MV-4-11 (cell line): ENCODE data around the gene ADK.
"Not testable (repeated sequence)": the region's sequence is repeated elsewhere in the genome, so short reads cannot be mapped to it uniquely, and the experiment has no call there.

ENCODE experiments used
- DNase-seq: peaks from one replicate; lab custom pipeline; 2025; lab: John Stamatoyannopoulos, UW

ADK gene

DNA sequence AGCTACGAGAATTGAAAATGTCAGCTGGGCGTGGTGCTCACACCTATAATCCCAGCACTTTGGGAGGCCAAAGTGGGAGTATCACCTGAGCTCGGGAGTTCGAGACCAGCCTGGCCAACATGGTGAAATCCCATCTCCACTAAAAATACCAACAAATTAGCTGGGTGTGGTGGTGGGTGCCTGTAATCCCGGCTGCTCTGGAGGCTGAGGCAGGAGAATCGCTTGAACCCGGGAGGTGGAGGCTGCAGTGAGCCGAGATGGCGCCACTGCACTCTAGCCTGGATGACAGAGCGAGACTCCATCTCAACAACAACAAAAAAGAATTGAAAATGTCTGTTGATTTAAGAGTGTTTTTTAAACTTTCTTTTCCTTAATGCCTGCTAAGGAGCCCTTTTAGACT is 4.0 kb upstream of the ADK start:
- DNase-seq: not testable (repeated sequence)

DNA sequence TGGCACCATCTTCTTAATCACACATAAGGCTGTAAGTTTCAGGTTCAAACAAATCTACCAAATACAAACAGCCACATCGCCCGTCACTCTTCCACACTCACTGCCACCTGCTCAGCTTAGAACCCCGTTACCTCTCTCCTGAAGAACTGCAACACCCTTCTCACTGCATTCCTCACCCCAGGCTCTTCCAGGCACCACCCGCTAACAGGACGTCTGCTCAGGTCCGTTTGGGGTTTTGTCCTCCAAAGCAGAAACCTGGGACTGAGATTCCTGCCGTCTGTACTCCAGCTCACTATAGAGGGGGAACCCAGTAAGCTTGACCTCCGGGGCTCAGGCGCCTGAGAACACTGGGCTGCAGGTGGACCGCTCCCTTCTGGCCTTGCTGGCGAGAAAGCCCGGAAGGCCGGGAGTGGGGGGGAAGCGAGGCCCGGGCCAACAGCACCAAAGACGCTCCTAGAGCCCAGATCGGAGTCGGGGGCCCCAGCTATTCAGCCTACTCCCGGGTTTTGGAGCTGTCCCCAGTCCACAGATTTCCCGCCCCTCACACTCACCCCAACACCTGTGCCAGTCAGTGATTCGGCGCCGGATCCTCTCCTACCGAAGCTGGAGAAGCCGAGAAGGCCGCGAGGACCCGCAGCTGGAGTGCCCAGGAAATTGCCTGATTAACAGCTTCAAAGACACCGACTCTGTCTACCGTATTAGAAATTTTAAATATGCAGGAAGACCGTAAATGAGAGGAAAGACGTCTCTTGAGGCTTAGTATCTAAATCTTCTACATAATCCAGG is 624 bp upstream of the ADK start, which contains the start of gene AP3M1:
Gene AP3M1 (minus strand): TSS at position 625 of the 786 bp plus-strand sequence. CDS start 12,449 bp downstream, outside the sequence.
- no peak for DNase-seq

DNA sequence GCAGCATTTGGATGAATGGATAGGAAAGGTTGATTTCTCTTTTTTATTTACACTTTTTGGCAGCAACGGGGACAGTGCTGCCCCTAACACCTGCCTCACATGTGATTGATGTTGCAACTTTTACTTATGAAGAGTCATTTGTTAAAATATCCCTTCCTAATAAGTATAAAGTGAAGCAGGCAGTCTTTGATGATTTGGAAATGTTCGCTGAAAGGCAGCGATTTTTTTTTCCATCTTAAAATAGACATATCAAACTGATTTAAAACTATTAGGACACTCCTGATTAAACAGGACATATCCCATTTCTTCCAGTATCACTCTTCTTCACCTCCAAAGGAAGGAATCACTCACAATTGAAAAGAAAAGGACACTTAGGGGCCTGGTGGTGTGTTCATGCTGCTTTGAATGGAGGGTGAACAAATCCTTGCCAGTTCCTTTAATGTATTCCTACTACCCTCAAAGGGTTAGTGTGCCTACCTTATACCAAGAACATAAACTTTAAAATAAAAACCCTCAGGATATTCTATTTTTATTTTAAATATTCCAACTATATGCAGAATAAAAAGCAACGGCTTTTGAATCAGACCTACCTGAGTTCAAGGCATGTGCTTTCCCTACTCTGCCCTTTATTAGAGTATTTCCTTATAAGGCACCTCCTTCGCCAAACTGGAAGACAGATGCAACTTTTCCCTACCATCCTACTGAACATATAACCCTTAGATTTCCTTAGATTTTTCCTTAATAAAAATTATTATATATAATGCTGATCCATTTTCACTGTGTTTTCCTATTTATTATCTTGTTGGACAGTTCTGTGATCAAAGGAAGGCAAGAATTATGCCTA is 1.1 kb downstream of the ADK start:
- no peak for DNase-seq

DNA sequence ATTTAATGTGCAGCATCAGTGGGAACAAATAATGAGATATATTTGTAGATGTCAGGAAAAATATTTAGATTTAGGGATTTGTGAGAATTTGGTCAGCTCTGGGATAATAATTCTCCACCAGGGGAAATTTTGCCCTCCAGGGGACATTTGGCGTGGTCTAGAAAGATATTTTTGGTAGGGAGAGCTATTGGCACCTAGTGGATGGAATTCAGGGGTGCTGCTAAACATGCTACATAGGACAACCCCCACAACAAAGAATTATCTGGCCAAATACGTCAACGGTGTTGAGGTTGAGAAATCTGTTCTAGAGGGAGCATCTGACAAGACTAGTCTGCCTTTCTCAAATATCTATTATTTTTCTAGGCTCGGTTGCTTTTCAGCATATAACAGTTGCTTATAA is 2.1 kb downstream of the ADK start:
- no peak for DNase-seq

DNA sequence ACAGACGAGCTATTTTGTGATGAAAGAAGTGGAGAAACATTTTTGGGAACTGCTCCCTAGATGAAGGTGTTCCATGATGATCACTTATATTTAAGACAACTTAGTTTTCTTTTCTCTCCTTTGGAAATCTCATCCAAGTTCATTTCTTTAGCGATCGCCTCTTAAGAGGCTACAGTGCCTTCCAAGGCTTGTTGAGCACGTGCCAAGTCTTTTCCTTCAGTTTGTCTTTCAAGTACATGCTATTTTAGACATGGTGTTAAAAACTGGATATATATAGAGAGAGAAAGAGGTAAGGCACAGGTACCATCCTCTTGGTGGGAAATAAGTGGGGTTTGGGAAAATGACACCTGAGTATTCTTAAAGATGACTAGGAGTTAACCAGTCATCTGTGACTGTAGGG is 2.7 kb downstream of the ADK start:
- no peak for DNase-seq

DNA sequence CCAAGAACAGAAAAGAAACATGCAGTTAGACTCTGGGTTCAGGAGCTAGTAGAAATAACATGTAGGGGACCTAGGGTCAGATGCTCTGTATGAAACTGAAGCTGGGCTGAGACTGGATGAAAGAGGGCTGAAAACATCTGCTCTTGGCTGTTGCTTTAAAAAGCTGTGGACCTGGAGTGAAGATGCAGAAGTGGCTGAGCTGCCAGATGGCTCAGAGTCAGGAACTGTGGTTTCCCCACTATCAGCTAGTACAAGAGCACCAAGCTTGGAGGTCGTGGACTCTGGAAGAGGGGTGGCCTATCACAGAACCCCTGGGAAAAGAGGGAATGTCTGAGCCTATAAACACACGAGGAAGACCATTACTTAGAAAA is 5.9 kb downstream of the ADK start:
- peak; percentile 45 for DNase-seq

DNA sequence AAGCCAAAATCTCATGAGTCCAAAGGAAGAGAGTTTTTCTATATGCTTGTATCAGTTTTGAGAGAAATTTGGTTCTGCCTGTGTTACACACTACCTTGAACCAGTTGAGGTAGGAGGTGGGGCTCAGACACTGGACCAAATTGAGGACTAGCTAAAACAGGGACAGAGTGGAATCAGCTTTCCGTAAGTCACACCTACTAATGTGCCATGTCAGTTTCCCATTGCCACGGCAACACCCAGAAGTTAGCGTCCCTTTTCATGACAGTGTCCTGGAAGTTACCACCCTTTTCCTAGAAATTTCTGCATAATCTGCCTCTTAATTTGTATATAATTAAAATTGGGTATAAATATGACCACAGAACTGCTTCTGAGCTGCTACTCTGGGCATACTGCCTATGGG is 9.0 kb downstream of the ADK start:
- no peak for DNase-seq

DNA sequence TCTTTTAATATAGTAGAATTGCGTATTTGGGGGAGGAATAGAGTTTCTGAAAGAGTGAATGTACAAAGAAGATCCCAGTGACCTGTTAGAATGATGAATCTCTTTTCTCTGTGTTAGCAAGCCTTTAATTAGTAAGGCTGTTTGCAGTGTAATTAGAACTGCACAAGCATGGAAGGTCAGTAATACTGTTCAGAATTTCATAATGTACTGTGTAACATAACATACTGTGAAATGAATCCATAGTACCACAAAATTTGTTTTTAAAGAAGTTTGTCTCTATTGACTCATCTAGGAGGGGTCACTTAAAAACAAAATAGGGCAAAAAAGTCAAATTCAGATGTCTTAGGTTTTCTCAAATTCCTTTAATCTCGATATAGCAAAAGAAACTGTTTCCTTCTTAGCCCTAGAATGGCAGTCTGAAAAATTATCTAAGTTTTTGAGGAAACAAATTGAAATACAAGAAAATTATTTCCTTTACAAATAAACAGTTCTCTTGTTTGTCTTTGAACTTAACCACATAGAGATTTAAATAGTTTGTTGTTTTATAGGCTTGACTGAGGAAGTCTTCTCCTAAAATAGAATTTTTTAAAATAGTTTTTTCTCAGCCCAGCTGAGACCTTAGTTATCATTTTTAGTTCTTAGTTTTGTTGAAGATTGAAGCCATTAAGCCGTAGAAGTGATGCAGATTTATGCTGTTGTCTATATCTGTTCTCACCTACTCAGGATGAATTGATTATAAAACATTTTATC is 12.5 kb downstream of the ADK start:
- no peak for DNase-seq

DNA sequence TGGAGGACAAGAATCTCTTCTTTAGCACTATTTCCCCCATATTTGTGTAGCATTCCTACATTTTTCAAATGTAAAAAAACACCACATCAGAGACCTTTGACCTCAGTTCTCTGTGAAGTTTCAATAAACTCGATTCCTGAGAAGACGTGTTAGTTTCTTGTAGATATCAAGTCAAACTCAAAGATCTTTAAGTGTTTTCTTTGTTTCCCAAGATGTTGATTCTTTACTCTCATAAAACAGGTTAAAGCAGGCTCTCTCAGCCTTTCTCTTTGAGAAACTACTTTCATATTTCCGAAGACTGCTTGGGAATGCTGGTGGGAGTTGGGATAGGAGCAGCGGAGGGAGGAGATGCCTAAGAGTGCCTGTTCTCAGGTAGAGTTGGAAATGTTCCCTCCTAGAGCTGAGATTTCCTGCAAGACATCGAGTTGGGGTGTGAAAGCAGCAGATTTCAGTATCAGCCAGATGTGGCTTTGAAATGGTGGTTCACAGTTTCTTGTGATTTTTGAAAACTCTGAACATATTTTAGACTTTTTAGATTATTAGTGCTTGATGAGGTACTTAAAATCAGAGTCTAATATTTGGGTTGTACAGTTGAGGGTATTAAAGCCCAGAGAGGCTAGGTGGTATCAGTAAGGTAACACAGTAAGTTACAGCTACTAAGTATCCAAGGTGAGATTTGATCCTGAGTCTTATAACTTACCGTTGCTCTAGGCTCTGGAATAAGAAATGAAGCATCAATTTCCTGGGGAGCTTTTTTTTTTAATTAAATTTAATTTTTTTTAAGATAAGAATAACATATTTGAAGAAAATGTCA is 13.9 kb downstream of the ADK start:
- no peak for DNase-seq

DNA sequence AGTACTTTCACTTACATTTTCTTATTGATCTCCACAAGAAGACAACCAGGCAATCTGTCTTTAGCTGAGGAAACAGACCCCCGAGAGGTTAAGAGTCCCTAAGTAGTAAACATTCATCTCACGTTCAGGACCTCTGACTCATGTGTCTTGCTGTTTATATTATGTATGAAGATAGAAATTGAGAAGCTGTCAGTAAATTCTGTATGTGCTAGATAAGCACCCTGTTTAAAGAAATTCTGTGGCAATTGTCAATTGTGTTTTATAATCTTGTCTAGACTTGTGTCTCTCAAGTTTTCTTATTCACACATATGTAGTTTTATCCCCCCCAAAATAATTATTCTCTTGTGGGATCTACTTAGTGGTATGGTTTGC is 14.5 kb downstream of the ADK start:
- DNase-seq: no peak

DNA sequence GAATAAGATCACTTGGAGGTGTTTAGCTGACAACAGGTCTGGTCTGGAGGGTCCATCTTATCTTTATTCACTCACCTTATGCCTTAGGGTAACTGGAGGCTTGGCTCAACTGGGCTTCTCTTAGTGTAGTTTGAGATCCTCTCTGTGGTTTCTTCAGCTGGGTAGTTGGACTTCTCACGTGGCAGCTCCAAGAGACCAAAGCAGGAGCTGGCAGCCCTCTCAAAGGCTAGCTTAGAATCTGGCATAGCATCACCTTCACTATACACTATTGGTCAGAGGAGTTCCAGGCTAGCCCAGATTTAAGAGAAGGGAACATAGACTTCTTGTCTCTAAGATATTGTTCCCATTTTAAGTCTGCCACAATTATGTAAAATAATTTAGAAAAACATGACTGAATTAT is 16.4 kb downstream of the ADK start:
- DNase-seq: no peak

DNA sequence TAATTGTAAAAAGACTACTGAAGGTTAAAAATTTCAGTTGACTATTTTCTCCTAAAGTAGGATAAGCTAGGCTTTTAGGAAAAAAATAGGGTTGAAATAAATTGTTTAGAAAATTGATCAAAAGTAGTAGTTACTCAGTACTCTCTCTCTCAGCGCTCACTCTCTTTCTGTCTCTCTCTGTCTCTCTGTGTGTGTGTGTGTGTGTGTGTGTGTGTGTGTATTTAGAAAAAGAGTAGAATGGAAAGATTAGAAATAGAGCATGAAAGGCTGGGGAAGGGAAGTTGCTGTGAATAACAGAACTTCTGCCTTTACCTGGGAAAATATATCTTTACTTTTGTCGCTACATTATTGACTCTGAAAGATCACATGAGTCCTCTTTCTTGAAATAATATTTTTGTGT is 20.6 kb downstream of the ADK start:
- DNase-seq: no peak

DNA sequence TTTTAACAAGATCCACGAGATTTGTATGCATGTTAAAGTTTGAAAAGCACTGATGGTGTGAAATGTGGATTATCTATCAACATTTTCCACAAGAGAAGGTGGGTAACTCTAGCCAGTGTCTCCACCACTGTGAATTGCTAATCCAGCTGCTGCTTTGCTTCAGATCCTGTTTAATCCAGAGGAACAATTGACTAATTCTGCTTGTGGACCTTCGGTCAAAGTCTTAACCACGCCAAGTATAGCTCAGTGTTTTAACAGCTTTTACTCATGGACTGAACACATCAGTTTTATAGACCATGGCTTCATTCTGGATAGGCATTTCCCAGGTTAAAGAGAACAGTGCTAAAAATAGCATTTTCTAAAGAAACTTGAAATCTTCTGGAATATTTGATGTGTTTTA is 23.5 kb downstream of the ADK start:
- peak; percentile 43 for DNase-seq

DNA sequence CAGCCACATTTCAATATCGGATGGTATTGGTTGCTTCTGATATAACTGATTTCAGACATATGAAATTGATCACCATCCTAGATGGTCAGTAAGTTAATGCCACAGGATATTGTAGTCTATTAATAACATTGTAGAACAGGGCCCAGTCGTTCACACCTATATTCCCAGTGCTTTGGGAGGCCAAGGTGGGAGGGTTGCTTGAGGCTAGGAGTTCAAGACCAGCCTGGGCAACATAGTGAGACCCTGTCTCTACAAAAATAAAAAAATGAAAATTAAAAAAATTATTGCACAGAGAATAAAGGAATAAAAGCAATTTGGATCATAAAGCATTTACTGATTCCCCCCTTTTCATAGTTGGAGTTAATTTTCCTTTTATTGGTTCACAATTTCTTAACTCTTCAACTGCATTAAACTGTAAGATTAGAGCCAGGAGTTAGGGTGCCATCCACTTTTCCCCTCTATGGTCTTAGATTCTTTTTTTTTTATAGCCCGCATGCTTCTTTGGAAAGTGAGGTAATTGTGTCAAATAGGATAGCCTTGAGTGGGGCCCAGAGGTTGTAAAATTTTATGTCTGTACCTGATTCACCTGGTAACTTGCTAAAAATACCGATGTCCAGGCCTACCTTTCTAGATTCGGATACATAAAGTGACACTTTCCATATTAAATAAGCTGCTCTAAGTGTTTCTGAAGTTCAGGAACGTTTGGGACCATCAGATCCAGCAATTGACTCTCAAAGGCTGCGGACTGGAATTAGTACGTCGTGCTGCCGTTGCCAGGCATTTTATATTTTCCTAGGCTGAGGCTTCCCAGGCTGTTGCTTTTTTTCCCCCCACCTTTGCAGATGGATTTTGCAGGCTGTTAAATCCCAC is 24.7 kb downstream of the ADK start:
- no peak for DNase-seq

DNA sequence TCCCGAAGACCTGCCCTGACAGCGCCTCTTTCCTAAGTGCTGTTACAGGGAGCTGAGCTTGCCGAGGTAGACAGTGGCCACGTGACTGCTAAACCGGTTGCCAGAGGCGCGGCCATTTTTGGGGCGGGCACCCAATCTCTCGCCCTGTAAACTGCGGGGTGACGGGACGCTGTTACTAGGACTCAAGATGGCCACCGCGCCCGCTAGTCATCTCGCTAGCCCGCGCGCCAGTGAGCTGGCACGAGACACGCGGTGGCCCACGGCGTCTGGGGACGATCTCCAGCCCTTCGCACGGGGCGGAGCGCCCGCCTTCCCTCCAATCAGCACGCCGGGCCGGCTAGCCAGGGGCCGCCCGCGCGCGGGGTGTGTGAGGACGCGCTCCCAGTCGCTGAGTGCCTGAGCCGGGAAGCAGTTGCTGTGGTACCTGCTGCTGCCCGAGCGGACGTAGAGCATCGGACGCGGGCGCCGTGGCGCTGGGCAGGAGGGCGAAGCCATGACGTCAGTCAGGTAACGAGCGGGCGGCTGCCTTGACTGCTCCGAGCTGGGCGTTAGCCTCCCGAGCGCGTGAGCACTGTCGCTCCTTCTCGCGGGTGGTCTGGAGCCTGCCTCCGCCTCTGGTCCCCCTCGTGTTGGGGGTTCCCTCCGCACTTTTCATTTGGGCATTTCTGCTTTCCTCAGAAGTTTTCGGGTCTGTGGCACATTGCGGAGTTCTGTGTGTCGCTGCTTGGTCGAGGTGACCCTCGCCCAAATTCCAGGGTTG is 25.5 kb downstream of the ADK start:
- DNase-seq: peak; percentile 96

DNA sequence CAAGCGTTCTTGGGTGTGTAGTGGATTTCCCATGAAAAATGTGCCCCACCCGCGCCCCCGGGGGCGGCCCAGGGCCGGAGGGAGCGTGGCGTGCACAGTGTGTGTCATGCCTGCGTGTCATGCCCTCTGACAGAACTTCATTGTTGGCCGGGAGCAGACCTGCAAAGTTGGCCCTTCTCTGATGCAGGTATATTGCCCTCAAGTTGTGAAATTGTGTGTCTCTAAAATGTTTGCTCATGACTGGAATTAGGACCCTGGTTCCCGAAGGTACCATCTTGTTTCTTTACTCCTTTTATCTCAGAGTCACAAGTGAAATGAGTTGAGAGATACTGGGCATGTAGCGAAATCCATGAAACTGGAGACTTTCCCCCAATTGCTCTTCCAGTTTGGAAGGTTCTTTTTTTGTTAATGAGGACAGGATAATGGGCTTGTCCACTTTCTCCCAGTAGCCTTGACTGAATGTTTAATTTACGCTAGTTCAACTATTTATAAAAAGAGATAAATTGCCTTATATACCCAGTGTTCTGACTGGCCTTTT is 26.2 kb downstream of the ADK start:
- DNase-seq: no peak

DNA sequence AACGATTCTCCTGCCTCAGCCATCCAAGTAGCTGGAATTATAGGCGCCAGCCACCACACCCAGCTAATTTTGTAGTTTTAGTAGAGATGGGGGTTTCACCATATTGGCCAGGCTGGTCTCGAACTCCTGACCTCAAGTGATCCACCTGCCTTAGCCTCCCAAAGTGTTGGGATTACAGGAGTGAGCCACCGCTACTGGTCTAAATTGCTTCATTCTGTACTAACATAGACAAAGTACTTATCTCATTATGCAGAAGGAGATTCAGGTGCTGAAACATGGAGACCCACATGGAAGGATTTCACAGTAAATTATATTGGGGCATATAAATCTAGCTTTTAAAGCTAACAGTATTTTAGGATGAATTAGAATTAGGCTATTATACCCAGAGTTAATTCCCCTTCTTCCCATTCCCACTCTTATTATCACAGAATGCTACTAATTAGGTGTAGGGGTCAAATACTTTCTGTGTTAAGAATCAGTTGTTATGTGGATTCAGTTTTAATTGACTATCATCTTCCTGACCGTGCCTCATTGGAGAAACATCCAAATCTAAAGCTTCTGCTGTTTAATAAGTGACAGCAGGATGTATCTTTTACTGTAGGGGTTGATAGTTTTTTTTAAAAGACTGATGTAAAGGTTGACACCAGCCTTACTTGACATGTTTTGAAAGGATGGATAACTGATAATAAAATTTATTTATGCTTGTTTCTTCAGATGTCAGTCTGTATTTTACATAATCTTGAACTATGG is 27.2 kb downstream of the ADK start:
- no peak for DNase-seq

DNA sequence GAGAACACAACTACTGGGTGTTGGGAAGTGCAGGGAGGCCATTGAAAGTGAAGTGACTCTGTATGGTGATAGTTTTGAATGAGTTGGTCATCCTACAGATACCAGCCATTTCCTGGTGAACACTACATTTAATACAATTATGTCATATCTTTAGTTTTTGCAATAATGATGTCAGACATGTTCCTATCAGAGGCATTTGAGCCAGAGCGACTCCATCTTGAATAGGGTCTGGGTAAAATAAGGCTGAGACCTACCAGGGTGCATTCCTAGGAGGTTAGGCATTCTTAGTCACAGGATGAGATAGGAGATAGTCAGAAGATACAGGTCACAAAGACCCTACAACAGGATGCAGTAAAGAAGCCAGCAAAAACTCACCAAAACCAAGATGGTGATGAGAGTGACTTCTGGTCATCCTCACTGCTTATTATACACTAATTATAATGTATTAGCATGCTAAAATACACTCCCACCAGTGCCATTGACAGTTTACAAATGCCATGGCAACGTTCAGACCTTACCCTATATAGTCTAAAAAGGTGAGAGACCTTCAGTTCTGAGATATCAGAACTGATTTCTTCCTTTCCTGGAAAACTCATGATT is 28.2 kb downstream of the ADK start:
- no peak for DNase-seq

DNA sequence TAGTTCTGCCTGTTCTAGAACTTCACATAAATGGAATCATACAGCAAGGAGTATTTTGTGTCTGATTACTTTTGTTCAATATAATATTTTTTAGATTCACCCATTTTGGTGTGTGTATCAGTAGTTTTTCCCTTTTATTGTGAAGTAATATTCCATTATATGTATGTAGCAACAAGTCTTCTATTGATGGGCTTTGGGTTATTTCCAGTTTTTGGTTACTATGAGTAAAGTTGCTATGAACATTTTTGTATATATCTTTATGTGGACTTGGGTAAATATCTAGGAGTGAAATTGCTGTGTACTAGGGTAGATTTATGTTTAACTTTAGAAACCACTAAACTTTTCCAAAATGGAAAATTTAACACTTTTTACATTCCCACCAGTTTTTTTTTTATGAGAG is 35.7 kb downstream of the ADK start:
- no peak for DNase-seq
